Psoas muscle (tissue), 8 donors: ENCODE results near the gene CD40. TPM values are rescaled to one million over a fixed set of nuclear protein-coding genes. Genes with fewer than 3 reads are reported as not detected.

Experiments used
- ATAC-seq, 4 donors: fragments of 200-7000 bp; cut with Tn5 transposase; one replicate each; pipeline ENCODE4 v1.9.1; 2020; ENCODE audit warnings: moderate library complexity in 3 of 4, mild to moderate bottlenecking in 2 of 4
- DNase-seq, 2 donors: peaks; one replicate each; pipeline ENCODE4 v3.0.0-alpha.2; 2020
- H3K27ac ChIP-seq: fragments of 200-600 bp; one replicate; pipeline ENCODE4 v1.8.0; 2022
- H3K27me3 ChIP-seq, 3 donors: fragments of 200-600 bp in 1 of 3; one replicate each; pipeline versions ENCODE4 v1.6.1 to v1.8.0; 2013 to 2022; ENCODE audit warnings: low read length in 2 of 3, mild to moderate bottlenecking in 2 of 3, moderate library complexity in 1 of 3; ENCODE audit not compliant: insufficient read depth in 3 of 3
- H3K36me3 ChIP-seq, 2 donors: fragments of 200-600 bp in 1 of 2; one replicate each; pipeline versions ENCODE4 v1.6.1 to v1.8.0; 2013 to 2022; ENCODE audit warnings: low read depth in 1 of 2, mild to moderate bottlenecking in 1 of 2, moderate library complexity in 1 of 2; ENCODE audit not compliant: insufficient read depth in 1 of 2
- H3K4me1 ChIP-seq: fragments of 200-600 bp; one replicate; pipeline ENCODE4 v1.8.0; 2022
- H3K4me3 ChIP-seq: fragments of 200-600 bp; one replicate; pipeline ENCODE4 v1.8.0; 2022; ENCODE audit warnings: mild to moderate bottlenecking
- H3K9me3 ChIP-seq: fragments of 200-600 bp; one replicate; pipeline ENCODE4 v1.8.0; 2022
- CTCF ChIP-seq: fragments of 200-600 bp; IDR thresholded peaks from one replicate; pipeline ENCODE4 v1.8.0; 2022; ENCODE audit warnings: antibody characterized with exemption
- WGBS, 3 donors: extraction: QIAGEN DNeasy Blood & Tissue Kit; methylation state at CpG; one replicate each; pipeline versions ENCODE4 v1.1.6 to v1.1.7; 2013; 5-methylcytosine and 5-hydroxymethylcytosine counted together
- intact Hi-C, 2 donors: fragments of 100-400 bp; cut with DNase I; formaldehyde crosslinking; loops; one replicate each; pipeline versions ENCODE4 v1.11.0 to v1.14.2; 2022
- polyA plus RNA-seq, 3 donors: library from polyadenylated mRNA; stranded (reverse); fragments of 200-250 nt; gene quantifications; one replicate each; pipeline ENCODE4 v1.2.3, GENCODE V29; 2013
- total RNA-seq, 4 donors: library from RNA; stranded (reverse); fragmentation: NEBNext Ultra II Directional in 2 of 4; extraction: Animal tissue kit (Norgen Biotek cat#: 25700) in 2 of 4; gene quantifications; one replicate each; pipeline versions ENCODE4 v1.2.1 to v1.2.4, GENCODE V29; 2021 to 2023
- donor health status: healthy with polysubstance abuse.
- donor health status: DM: no; HTN: no; CAD: no; lungs with moderate emphysema.
- donor health status: Bipolar disorder and iron deficiency.
- donor health status: healthy.
- donor health status: DM: yes; HTN: yes; CAD: no.
- donor health status: DM: no; HTN: no; CAD: no.
- donor health status: DM: no; HTN: no; CAD: no.
- donor health status: DM: yes; HTN: yes; CAD: no.

Gene CD40
- total and polyA plus RNA-seq, 7 donors = 5.0 to 13.8 (median 7.7) TPM

GRCh38 chr20:46122071-46122470 is 4.0 kb downstream of the CD40 start:
- peaks cover 0 to 52% of the 10 kb centered on the region in 2 donors for H3K36me3 ChIP-seq
- H3K9me3 ChIP-seq = no peaks in the 10 kb centered on the region
- intact Hi-C loops = no loop called here
- WGBS, 3 donors = 58 to 67% (median 63%) methylated on average over 11 of the region's 11 CpGs
- peaks cover 11% of the 10 kb centered on the region for H3K4me1 ChIP-seq
- H3K27me3 ChIP-seq = no peaks in the 10 kb centered on the region
- no peak overlapping the region for H3K27ac ChIP-seq
- no peak overlapping the region for H3K4me3 ChIP-seq
- ATAC-seq = no peak
- no peak for DNase-seq
- no peak for TF ChIP-seq CTCF

- H3K4me1 ChIP-seq = peaks cover 11% of the 10 kb centered on the region
- 79 to 87% (median 81%) methylated on average over 13 to 15 of the region's 15 CpGs for WGBS, 3 donors
- H3K36me3 ChIP-seq = peaks cover 0 to 56% of the 10 kb centered on the region in 2 donors
- no peak overlapping the region for H3K27ac ChIP-seq
- H3K9me3 ChIP-seq = no peaks in the 10 kb centered on the region
- ATAC-seq = no peak
- DNase-seq = no peak
- no peak overlapping the region for H3K4me3 ChIP-seq
- no peak for TF ChIP-seq CTCF
- H3K27me3 ChIP-seq = no peaks in the 10 kb centered on the region
- intact Hi-C loops = no loop called here
These were observed 4.7 kb downstream of the CD40 start for GRCh38 chr20:46122516-46123481.

- ATAC-seq (no peak), DNase-seq (no peak)
- no peaks in the 10 kb centered on the region for H3K9me3 ChIP-seq
- H3K4me3 ChIP-seq = no peak overlapping the region
- no peak overlapping the region for H3K27ac ChIP-seq
- H3K4me1 ChIP-seq = peaks cover 11% of the 10 kb centered on the region
- H3K36me3 ChIP-seq = peaks cover 0 to 56% of the 10 kb centered on the region in 2 donors
- WGBS, 3 donors = 82 to 86% (median 83%) methylated on average over 11 of the region's 11 CpGs
- no peaks in the 10 kb centered on the region for H3K27me3 ChIP-seq
- intact Hi-C loops = no loop called here
- TF ChIP-seq CTCF = no peak
These were observed 5.5 kb downstream of the CD40 start for GRCh38 chr20:46123482-46124245.

GRCh38 chr20:46126440-46127056 is 8.4 kb downstream of the CD40 start:
- Histone ChIP-seq H3K27ac (no peak overlapping the region), H3K4me3 (no peak overlapping the region), H3K36me3 (peaks cover 0 to 56% of the 10 kb centered on the region in 2 donors), H3K4me1 (peaks cover 13% of the 10 kb centered on the region), H3K27me3 (no peaks in the 10 kb centered on the region), H3K9me3 (no peaks in the 10 kb centered on the region)
- no peak for ATAC-seq
- WGBS, 3 donors = 60 to 75% (median 69%) methylated on average over 5 of the region's 5 CpGs
- intact Hi-C loops = no loop called here
- no peak for TF ChIP-seq CTCF
- no peak for DNase-seq
